Esophagus muscularis mucosa (tissue), 4 donors: Measurements from ENCODE around the gene CABP7. TPM values are rescaled to one million over a fixed set of nuclear protein-coding genes. Genes with fewer than 3 reads are reported as not detected.
A peak's percentile ranks its signal among the peaks of the same experiment; 100 is the strongest.

Source experiments
- DNase-seq: peaks from one replicate; pipeline ENCODE4 v3.0.0-alpha.2; 2017; ENCODE audit errors: extremely low spot score
- H3K27ac ChIP-seq, 4 donors: fragments of 200-600 bp; sonication (generic); replicated peaks in 1 of 4; 1 replicate in 3 of 4; 2 replicates in 1 of 4; pipeline ENCODE4 v1.5.1; 2016 to 2019; ENCODE audit warnings: mild to moderate bottlenecking in 1 of 4
- H3K27me3 ChIP-seq, 4 donors: fragments of 200-600 bp; sonication (generic); one replicate each; pipeline versions ENCODE4 v1.5.1 to v1.6.0; 2016 to 2019
- H3K36me3 ChIP-seq, 4 donors: fragments of 200-600 bp; sonication (generic); one replicate each; pipeline ENCODE4 v1.5.1; 2016 to 2019
- H3K4me1 ChIP-seq, 4 donors: fragments of 200-600 bp; sonication (generic); one replicate each; pipeline ENCODE4 v1.5.1; 2016 to 2019
- H3K4me3 ChIP-seq, 4 donors: fragments of 200-600 bp; sonication (generic); 1 replicate in 2 of 4; 2 replicates in 2 of 4; pipeline ENCODE4 v1.5.1; 2016 to 2019; ENCODE audit warnings: mild to moderate bottlenecking in 4 of 4, moderate library complexity in 1 of 4
- H3K9me3 ChIP-seq, 4 donors: fragments of 200-600 bp; sonication (generic); 1 replicate in 3 of 4; 2 replicates in 1 of 4; pipeline ENCODE4 v1.5.1; 2016 to 2019
- CTCF ChIP-seq, 3 experiments: fragments of 200-600 bp in 2 of 3; fragments of 450-650 bp in 1 of 3; sonication (generic) in 2 of 3; IDR thresholded peaks; one replicate each; pipeline ENCODE4 v1.5.1; 2017 to 2019; ENCODE audit warnings: antibody characterized with exemption in 3 of 3, mild to moderate bottlenecking in 2 of 3, moderate library complexity in 1 of 3
- EP300 ChIP-seq: sonication (generic); formaldehyde crosslinking; IDR thresholded peaks from one replicate; pipeline ENCODE4 v1.6.1; 2017; ENCODE audit warnings: antibody characterized with exemption
- POLR2A ChIP-seq: fragments of 450-650 bp; IDR thresholded peaks from one replicate; pipeline ENCODE4 v1.6.1; 2017; ENCODE audit warnings: antibody characterized with exemption, moderate library complexity, mild to moderate bottlenecking, low read depth
- POLR2AphosphoS5 ChIP-seq, 2 donors: sonication (generic); formaldehyde crosslinking; IDR thresholded peaks; one replicate each; pipeline ENCODE4 v1.6.1; 2017; ENCODE audit warnings: antibody characterized with exemption in 2 of 2
- WGBS: methylation state at CpG from one replicate; pipeline ENCODE4 v1.1.5; 2018; 5-methylcytosine and 5-hydroxymethylcytosine counted together
- intact Hi-C: fragments of 100-400 bp; cut with DNase I; formaldehyde crosslinking; loops from one replicate; pipeline ENCODE4 v1.15.1; 2023
- total RNA-seq, 4 donors: library from RNA; depleted of rRNA; stranded (reverse); fragments of >200 nt; gene quantifications; one replicate each; pipeline versions ENCODE4 v1.1.0 to v1.2.1, GENCODE V29; 2016

The CABP7 gene
- total RNA-seq, 4 donors from 2014 or later: under 0.01 to 0.99 (median 0.54) TPM

GRCh38 chr22:29762263-29762662 lies 42.5 kb downstream of the CABP7 start:
- TF ChIP-seq CTCF (IDR thresholded peaks at IDR 0.05) (no peak), POLR2A (no peak), POLR2AphosphoS5 (IDR thresholded peaks at IDR 0.05) (no peak), EP300 (no peak)
- DNase-seq: no peak
- Histone ChIP-seq H3K36me3 (no peaks in the 10 kb centered on the region), H3K9me3 (no peaks in the 10 kb centered on the region), H3K27ac (no peak overlapping the region), H3K4me3 (no peak overlapping the region), H3K4me1 (peaks cover 10 to 19% (median 16%) of the 10 kb centered on the region in 4 donors), H3K27me3 (no peaks in the 10 kb centered on the region)
- WGBS: 83% methylated on average over 15 of the region's 15 CpGs
- intact Hi-C loops: loop anchor here (10.0 kb wide), 2 partner anchors 157 to 243 kb away; partner anchors contain the start of gene NF2

- Histone ChIP-seq H3K4me3 (peak overlapping the region; percentile 61 to 92 (median 77)), H3K27ac (peak overlapping the region; percentile 78 to 90 (median 84)), H3K4me1 (peaks cover 29 to 37% (median 32%) of the 10 kb centered on the region in 4 donors), H3K9me3 (no peaks in the 10 kb centered on the region), H3K36me3 (peaks cover 10 to 24% (median 19%) of the 10 kb centered on the region in 4 donors), H3K27me3 (no peaks in the 10 kb centered on the region)
- intact Hi-C loops: loop anchor here (10.0 kb wide), 2 partner anchors 161 to 239 kb away; partner anchors contain the start of gene NF2
- WGBS: 61% methylated on average over 13 of the region's 15 CpGs
- no peak for TF ChIP-seq POLR2A
- TF ChIP-seq CTCF (IDR thresholded peaks at IDR 0.05): no peak
- TF ChIP-seq POLR2AphosphoS5 (IDR thresholded peaks at IDR 0.05): no peak
- TF ChIP-seq EP300: no peak
- no peak for DNase-seq
Measured at GRCh38 chr22:29765905-29766631, 46.3 kb downstream of the CABP7 start.

GRCh38 chr22:29766632-29767170 lies 46.9 kb downstream of the CABP7 start, which contains the start of gene ZMAT5:
TSS of gene ZMAT5 (minus strand) at chr22:29767007. CDS start at chr22:29748544, 18,463 bp downstream.
- peak within 1 kb of the TSS; percentile 78 to 90 (median 84) for H3K27ac ChIP-seq
- no peaks in the 10 kb centered on the region for H3K9me3 ChIP-seq
- TF ChIP-seq POLR2A: no peak
- no peak for TF ChIP-seq CTCF (IDR thresholded peaks at IDR 0.05)
- peak in 1 of 2 donors; percentile 84 for TF ChIP-seq POLR2AphosphoS5 (IDR thresholded peaks at IDR 0.05)
- TF ChIP-seq EP300: no peak
- peak within 1 kb of the TSS; percentile 61 to 92 (median 77) for H3K4me3 ChIP-seq
- DNase-seq: peak; percentile 97
- H3K36me3 ChIP-seq: peaks cover 10 to 30% (median 24%) of the 10 kb centered on the region in 4 donors
- WGBS: under 1% methylated on average over 20 of the region's 32 CpGs
- intact Hi-C loops: loop anchor here (10.0 kb wide), 2 partner anchors 162 to 238 kb away; partner anchors contain the start of gene NF2
- H3K27me3 ChIP-seq: no peaks in the 10 kb centered on the region
- H3K4me1 ChIP-seq: peaks cover 29 to 37% (median 32%) of the 10 kb centered on the region in 4 donors

- intact Hi-C loops: loop anchor here (10.0 kb wide), 2 partner anchors 163 to 237 kb away; partner anchors contain the start of gene NF2
- no peaks in the 10 kb centered on the region for H3K27me3 ChIP-seq
- peak within 1 kb of the TSS; percentile 61 to 92 (median 77) for H3K4me3 ChIP-seq
- H3K36me3 ChIP-seq: peaks cover 10 to 32% (median 24%) of the 10 kb centered on the region in 4 donors
- H3K9me3 ChIP-seq: no peaks in the 10 kb centered on the region
- H3K27ac ChIP-seq: peak within 1 kb of the TSS; percentile 78 to 90 (median 84)
- peaks cover 29 to 37% (median 32%) of the 10 kb centered on the region in 4 donors for H3K4me1 ChIP-seq
- peak; percentile 98 for DNase-seq
- 0% methylated on average over 30 of the region's 46 CpGs for WGBS
- TF ChIP-seq CTCF (IDR thresholded peaks at IDR 0.05) (no peak), EP300 (no peak), POLR2A (peak; percentile 38), POLR2AphosphoS5 (IDR thresholded peaks at IDR 0.05) (peak; percentile 58 to 91)
Measured at GRCh38 chr22:29767171-29768051, 47.6 kb downstream of the CABP7 start, which contains the start of gene UQCR10. TSS of gene UQCR10 (plus strand) at chr22:29767369. CDS start at chr22:29767399, 30 bp downstream.
